ENCODE data around the gene RDX. TPM values are rescaled to one million over a fixed set of nuclear protein-coding genes. Genes with fewer than 3 reads are reported as not detected.

RDX gene
- total RNA-seq, 1 donor from 2014 or later = 88.2 TPM

DNA sequence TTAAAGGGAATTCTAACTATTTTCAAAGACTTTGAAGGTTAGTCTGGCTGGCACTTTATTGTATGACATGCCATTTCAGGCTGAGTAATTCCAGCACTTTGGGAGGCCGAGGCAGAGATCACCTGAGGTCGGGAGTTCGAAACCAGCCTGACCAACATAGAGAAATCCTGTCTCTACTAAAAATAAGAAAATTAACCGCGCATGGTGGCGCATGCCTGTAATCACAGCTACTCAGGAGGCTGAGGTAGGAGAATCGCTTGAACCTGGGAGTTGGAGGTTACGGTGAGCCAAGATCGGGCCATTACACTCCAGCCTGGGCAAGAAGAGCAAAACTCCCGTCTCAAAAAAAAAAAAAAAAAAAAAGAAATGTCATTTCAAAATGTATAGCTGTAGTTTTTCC, 95.6 kb downstream of the RDX start:
- TF ChIP-seq, protein P1, sequence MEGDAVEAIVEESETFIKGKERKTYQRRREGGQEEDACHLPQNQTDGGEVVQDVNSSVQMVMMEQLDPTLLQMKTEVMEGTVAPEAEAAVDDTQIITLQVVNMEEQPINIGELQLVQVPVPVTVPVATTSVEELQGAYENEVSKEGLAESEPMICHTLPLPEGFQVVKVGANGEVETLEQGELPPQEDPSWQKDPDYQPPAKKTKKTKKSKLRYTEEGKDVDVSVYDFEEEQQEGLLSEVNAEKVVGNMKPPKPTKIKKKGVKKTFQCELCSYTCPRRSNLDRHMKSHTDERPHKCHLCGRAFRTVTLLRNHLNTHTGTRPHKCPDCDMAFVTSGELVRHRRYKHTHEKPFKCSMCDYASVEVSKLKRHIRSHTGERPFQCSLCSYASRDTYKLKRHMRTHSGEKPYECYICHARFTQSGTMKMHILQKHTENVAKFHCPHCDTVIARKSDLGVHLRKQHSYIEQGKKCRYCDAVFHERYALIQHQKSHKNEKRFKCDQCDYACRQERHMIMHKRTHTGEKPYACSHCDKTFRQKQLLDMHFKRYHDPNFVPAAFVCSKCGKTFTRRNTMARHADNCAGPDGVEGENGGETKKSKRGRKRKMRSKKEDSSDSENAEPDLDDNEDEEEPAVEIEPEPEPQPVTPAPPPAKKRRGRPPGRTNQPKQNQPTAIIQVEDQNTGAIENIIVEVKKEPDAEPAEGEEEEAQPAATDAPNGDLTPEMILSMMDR (IDR thresholded peaks at IDR 0.05; ENCODE audit: insufficient read depth, low read length, severe bottlenecking) = no peak
- DNase-seq (ENCODE audit: low read depth) = no peak
- Histone ChIP-seq H3K27me3 (ENCODE audit: control insufficient read depth, insufficient read depth, low read length) (no peaks in the 10 kb centered on the region), H3K4me3 (ENCODE audit: low read depth, low read length) (no peak overlapping the region), H3K36me3 (ENCODE audit: control insufficient read depth, insufficient read depth, low read length) (no peaks in the 10 kb centered on the region)
- FAIRE-seq = no peak

DNA sequence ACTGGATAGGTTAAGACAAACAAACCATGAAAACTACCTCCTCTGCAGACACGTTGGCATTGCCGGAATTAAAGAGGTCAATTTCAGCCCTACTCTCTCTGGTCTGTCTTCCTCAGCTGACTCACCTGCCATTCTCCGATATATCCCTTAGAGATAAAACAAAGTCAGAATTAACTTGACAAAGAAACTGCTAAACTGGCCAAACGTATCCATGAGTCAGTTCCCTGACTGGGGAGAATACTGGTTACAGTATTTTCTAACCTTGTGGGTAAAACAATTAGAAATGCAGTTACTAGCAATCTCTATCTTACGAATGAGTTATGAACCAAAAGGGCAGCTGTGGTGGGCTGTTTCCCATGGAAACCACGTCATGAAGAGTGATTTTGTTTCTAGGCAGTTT, 96.2 kb downstream of the RDX start:
- Histone ChIP-seq H3K36me3 (ENCODE audit: control insufficient read depth, insufficient read depth, low read length) (no peaks in the 10 kb centered on the region), H3K4me3 (ENCODE audit: low read depth, low read length) (no peak overlapping the region), H3K27me3 (ENCODE audit: control insufficient read depth, insufficient read depth, low read length) (no peaks in the 10 kb centered on the region)
- TF ChIP-seq, protein P1 (IDR thresholded peaks at IDR 0.05; ENCODE audit: insufficient read depth, low read length, severe bottlenecking) = no peak
- FAIRE-seq (no peak), DNase-seq (ENCODE audit: low read depth) (peak; percentile 79)

DNA sequence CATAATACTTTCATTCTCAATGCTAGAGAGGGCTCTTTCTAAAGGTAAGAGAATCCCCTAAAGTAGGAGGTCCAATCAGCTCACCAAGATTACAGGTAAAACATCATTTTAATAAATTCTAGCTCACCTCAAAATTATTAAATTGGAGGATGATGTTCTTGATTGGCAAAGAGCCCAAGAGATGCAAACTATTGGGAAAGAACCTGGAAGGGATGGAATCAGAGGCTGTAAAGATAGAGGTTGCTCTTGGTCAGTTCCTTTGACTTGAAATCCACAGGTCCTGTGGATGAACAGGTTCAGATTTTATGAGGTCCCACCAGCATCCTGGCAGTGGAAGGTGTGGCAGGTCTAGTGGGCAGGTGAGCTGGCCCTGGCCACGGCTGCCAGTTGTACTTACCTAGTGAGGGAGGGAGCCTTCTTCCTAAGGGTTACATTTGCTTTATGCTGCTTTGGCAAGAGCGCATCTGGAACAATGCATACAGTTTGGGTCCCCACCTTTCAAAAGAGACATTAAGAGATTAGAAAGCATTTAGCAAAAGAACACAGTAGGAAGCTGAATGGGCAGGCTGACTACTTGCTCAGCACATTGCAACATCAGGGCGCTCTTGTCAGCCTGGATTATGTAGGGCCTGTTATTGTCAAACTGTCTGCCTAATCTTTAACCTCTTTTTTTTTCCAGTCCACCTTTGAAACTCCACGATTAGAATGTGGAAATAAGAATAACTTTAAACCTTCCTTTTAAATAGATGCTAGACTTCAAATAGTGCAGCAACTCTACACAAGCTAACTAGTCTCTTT, 97.0 kb downstream of the RDX start:
- Histone ChIP-seq H3K36me3 (ENCODE audit: control insufficient read depth, insufficient read depth, low read length) (no peaks in the 10 kb centered on the region), H3K27me3 (ENCODE audit: control insufficient read depth, insufficient read depth, low read length) (no peaks in the 10 kb centered on the region), H3K4me3 (ENCODE audit: low read depth, low read length) (no peak overlapping the region)
- TF ChIP-seq, protein P1 (IDR thresholded peaks at IDR 0.05; ENCODE audit: insufficient read depth, low read length, severe bottlenecking) = no peak
- FAIRE-seq (no peak), DNase-seq (ENCODE audit: low read depth) (peak; percentile 62)

DNA sequence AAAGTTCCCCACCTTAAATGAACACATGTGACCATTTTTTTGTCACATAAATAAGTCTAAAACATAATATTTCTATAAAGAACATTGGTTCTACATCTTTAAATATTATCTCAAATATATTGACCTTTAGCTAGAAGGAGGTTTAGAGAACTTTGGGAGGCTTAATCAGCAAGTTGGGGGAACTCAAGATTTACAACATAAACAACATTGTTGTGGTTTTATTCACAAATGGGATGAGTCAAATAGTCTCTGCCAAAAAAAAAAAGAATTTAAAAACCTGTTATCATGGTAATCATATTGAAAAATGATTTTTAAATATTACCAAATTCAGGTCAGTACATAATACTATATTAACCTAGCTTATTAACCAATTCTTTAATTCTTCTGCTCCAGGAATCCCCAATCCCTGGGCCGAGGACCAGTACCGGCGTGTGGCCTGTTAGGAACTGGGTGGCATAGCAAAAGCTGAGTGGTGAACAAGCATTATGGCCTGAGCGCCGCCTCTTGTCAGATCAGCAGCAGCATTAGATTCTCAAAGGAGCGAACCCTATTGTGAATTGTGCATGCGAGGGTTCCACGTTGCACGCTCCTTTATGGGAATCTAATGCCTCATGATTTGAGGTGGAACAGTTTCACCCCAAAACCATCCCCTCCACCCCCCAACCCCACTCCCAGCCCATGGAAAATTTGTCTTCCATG, 98.2 kb downstream of the RDX start:
- FAIRE-seq (no peak), DNase-seq (ENCODE audit: low read depth) (peak; percentile 53)
- Histone ChIP-seq H3K4me3 (ENCODE audit: low read depth, low read length) (no peak overlapping the region), H3K27me3 (ENCODE audit: control insufficient read depth, insufficient read depth, low read length) (no peaks in the 10 kb centered on the region), H3K36me3 (ENCODE audit: control insufficient read depth, insufficient read depth, low read length) (no peaks in the 10 kb centered on the region)
- TF ChIP-seq, protein P1 (IDR thresholded peaks at IDR 0.05; ENCODE audit: insufficient read depth, low read length, severe bottlenecking) = no peak

DNA sequence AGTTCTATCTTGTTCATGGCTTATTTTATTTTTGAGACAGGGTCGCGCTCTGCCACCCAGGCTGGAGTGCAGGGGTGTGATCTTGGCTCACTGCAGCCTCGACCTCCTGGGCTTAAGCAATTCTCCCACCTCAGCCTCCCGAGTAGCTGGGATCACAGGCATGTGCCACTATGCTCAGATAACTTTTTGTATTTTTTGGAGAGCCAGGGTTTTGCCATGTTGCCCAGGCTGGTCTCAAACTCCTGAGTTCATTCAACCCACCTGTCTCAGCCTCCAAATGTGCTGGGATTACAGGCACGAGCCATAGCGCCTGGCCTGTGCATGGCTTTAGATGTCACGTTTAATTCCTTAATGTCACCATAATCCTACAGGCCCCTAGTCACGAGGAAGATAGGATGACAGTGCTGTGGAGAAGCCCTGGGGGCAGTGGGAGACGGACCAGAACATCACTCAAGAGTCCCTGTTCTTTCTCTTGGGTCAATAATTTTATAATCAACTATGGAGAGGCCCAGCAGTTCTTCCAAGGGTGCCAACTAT, 99.5 kb downstream of the RDX start:
- DNase-seq (ENCODE audit: low read depth) = no peak
- Histone ChIP-seq H3K36me3 (ENCODE audit: control insufficient read depth, insufficient read depth, low read length) (no peaks in the 10 kb centered on the region), H3K4me3 (ENCODE audit: low read depth, low read length) (no peak overlapping the region), H3K27me3 (ENCODE audit: control insufficient read depth, insufficient read depth, low read length) (no peaks in the 10 kb centered on the region)
- TF ChIP-seq, protein P1 (IDR thresholded peaks at IDR 0.05; ENCODE audit: insufficient read depth, low read length, severe bottlenecking) = no peak
- FAIRE-seq = no peak
